ENCODE data around the gene UBAP1L.
"Not testable (repeated sequence)": the region's sequence is repeated elsewhere in the genome, so short reads cannot be mapped to it uniquely, and the experiment has no call there.

UBAP1L gene

DNA sequence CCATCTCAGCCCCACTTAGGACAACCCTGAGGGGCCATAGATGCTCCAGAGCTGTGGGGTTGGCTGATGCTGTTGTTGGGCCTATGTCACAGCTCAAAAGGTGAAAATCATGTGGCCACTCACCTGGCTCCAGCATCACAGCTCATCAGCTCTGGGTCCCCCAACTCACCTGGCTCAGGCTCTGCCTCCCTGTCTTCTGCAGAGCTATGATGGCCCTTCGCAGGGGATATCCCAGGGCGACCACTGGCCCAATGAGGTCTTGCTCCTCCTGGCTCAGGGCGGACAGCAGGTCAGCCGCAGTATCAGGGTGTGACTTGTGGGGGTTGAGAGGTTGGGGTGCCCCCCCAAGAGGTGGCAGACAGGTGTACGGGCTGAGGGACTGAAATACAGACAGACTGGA, 15.7 kb downstream of the UBAP1L start:
- no peak for DNase-seq

DNA sequence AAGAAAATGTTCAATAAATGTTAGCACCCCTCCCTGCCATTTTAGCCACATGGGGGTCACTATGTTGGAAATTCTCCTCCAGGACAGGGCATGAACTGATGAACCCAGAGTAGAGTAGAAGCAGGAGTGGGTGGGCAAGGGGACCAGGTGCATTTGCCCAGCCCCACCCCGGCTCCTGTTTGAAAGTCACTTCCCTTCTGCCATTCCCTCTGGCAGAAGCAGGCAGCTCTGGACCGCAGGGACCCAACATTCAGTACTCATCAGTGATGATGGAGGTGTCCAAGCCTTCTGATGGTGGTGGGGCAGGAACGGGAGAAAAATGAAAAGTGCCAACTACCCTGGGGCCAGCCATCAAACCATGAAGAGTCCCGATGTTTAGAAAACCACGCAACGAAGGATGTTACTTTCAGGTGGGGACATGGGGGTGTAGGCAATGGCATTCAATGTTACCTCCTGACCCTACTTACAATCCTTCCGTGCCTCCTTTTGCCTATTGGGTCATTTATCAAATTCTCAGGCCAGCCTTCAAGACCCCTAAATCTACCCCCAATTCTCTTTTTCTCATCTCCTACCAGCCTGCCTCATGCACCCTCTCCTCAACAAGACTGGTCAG, 17.2 kb downstream of the UBAP1L start:
- no peak for DNase-seq

DNA sequence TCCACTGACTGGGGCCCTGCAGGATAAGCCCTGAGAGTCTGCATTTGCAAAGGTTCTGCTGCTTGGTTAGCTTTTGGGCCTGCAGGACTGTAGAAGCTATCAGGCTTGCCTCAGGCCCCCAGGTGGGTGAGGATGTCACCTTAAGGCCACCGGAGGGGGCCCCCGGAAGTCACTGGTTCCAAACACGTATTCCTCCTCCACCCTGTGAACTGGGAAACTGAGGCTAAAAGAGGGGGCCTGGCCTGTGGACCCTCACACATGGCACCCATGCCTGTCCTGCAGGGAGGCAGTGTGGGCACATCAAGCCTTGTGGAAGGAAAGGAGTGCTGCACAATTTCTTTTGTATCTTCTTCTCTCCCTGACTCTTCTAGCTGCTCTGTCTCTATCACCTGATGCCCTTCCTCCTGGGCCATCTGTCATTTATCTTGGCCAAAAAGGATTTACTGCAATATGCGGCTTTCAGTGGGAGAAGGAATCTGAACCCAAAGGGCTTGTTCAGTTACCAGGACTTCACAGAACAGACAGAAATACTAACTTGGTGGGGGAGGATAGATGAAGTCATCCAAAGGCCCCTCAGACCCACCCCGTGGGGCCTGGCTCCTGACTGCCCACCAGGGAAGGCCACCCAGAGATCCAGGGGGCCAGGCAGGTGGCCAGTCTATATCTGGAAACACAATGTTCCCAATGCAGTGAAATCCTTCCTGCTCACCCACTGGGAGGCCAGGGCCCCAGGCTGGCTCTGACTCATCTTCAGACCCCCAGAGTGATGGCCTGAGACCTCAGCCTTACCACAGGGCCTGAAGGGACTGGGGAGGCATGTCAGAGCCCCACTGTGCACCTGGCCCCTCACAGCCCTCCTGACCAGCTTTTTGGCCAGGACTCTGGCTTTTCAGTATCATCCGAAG, 18.3 kb downstream of the UBAP1L start:
- no peak for DNase-seq

DNA sequence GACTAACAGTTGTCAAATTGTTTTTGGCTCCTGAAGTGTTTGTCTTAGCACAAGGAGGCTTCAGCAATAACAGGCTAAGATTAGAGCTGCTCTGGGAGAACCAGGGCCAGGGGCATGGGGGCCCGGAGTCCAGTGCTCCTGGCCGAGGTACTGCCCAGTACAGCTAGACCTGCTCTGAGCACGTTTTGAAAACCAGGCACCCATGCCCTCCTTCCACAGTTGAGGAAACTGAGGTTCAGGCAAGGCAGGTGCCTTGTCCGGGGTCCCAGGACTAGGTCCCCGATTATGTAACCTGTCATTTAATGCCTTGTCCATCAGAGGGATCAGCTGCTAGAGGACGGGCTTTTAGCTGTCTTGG, 19.3 kb downstream of the UBAP1L start:
- DNase-seq, result no peak

DNA sequence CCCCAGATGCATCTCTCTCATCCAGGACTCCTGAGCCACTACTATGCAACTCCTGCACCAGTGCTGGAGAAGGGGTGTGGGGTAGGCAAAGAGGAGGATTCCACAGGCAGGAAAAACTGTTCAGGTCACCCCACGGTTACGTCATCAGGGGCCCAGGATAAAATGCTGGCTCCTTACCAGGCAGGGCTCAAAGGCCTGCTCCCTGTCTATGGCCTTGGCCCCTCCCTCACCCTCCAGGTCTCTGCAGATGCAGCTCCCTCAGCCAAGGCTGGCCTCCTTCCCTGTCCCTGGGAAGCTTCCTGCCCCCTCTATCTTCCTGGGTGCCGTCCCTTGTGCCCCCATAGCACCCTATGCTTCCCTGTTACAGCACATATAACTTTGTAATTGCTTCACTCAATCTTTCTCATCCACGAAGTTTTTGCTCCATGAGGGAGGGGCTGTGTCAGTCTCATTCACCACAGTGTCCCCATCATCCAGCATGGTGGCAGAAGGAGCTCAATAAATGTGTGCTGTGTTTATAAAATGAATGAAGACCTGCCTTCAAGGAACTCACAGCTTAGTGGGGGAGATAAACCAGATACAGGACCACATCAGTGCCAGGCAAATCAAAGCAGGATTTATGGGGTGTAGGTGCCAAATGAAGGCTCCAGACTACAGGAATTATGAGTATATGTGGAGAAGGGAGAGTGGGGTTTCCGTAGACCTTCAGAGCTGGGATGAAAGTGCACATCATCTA, 19.8 kb downstream of the UBAP1L start:
- DNase-seq, result no peak

DNA sequence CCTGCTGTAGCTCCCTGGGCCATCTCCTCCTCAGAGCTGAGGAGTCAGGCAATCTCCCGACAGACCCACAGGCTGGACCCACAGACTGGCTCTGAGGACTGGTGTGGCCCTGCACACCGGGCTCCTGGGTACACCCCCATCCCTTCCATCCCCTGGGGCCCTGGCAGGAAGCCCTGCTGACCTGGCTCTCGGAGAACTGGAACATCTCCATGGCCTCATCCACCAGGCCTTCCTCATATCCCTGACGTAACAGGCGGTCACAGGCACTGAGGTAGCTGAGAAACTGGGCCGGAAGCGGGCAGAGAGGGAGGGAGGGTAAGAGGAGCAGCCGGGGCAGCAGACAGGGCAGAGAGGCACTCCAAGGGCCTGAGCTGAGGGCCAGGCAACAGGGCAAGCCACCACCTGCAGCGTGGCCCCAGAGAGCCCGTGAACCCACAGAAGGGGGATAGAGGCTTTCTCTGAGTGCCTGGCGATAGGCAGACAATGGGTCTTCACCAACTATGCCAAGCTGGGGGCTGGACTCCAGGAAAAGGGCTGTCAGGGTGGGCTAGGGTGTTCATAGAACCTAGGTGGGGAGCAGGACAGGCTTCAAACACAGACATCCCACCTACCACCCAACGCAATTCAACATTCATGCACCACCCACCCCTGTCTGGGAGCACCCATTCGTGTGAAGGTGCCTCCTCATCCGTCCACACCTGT, 20.6 kb downstream of the UBAP1L start:
- no peak for DNase-seq

DNA sequence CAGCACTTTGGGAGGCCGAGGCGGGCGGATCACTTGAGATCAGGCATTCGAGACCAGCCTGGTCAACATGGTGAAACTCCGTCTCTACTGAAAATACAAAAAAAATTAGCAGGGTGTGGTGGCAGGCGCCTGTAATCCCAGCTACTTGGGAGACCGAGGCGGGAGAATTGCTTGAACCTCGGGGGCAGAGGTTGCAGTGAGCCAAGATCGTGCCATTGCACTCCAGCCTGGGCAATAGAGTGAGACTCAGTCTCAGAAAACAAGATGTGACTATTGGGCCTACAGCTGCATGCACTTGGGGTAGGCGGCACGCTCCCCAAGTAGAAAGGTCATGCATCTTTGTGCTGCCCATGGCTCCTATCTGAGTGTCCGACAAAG, 21.2 kb downstream of the UBAP1L start:
- DNase-seq, result not testable (repeated sequence)

DNA sequence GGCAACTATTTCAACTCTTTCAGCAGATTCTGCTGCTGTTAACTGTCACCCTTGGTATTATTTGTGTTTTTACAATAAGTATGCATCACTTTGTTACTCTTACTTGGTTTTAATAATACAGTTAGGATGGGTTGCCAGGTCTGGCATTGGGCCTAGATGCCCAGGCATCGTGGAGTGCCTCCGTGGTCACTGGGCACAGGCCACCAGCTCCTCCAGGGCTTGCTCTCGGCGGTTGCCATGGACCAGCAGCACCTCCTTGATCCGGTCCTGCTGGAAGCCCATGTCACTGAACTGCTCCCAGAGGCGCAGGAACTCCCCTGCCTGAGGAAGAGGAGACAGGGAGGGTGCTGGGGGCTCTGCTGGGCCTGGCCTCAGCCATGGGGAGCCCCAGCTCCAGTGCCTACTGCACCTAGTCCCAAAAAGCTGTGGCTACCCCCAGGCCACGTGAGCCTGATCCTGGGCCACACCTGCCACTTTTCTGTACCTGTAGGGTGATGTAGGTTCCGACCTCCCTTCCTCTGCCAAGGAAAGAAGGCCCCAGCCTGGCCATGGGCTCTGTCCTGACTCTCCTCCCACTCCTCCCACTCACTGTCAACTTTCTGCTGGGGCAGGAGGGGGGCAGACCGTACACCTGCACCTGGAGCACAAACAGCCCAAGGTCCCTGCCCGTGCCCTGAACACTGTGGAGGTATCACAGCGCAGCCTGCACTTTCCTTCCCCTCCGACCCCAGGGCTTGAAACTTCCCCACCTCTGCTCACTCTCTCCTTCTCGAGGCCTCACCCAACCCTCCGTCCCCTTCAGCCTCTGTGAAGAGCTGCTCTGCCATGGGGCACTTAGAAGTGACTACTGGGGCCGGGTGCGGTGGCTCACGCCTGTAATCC, 21.8 kb downstream of the UBAP1L start:
- DNase-seq, result no peak

DNA sequence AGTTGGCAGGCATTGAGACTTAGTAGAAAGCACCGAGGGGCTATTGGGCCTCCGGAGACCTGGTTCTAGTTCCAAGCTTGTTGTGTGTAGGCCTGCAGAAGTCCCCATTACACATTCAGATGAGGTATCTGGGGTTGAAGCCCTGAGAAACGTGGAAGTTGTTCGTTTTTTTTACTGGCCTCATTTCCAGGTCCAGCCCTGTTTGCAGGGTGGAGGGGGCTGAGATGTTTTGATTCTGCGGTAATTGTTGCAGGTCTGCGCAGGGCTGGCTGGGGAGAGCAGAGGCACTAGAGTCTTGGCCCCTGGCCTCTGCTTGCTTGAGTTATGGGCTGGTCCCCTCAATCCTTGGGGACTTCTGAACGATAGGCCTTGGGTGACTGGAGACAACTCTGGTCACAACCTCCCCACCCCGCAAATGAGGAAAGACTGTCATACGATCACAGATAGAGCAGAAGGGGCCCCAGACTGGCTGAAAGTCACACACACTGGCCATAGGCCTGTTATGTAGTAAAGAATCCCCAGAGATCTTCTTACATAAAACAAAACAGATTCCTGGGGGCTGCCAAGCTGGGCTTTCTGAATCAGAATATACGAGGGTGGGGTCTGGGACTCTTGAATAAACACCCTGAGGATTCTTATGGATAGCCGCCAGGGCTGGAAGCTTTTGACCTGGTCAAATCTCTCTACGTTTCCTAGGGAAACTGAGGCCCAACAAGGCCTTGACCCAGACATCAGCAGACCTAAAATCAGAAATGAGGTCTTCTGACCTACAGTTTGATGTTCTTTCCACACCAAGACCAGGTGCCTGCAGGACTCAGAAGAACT, 22.8 kb downstream of the UBAP1L start:
- no peak for DNase-seq

DNA sequence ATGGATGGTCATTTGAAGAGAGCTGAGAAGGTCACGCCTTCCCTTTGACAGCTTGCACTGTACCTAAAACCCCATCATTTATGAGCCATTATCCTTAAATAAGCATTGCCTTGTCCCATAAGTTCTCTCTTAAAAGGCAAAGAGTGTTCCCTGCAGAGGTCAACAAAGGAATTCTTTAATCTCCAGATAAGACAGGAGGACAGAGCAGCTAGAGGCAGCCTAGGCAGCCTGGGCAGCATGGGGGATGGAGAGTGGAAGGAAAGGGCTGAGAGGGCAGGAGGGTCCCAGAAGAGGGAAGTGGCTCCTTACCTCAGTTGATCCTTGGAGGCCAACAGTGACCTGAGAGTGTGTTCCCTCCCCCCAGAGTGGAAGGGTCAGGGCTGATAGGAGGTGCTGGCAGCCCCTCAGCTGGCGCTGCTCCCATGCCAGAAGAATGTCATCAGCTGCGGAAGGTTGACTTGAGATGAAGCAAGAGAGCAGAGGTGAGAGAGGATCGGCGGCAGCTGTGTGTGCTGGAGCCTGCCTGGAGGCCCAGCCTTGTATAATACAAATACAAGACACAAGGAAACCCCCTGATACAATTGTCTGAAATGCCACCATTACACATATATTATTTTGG, 25.7 kb downstream of the UBAP1L start:
- DNase-seq, result no peak

DNA sequence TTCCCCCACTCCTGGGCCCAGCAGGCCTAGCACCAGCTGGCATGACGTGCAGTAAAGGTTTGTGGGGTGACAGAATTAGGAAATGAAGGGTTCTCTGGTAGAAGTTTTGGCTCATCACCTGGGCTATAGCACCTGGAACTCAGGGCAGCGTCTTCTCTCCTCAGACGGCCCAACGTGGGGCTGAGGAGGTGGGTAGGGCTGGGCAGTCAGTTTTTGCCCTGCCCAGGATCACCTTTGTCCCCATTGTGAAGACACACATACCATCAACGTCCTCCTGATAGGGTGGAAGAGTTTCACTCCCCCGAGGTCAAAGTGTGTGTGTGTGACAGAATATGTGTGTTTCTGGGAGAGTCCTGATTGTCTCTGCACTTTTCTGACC, 26.4 kb downstream of the UBAP1L start:
- DNase-seq, result no peak

DNA sequence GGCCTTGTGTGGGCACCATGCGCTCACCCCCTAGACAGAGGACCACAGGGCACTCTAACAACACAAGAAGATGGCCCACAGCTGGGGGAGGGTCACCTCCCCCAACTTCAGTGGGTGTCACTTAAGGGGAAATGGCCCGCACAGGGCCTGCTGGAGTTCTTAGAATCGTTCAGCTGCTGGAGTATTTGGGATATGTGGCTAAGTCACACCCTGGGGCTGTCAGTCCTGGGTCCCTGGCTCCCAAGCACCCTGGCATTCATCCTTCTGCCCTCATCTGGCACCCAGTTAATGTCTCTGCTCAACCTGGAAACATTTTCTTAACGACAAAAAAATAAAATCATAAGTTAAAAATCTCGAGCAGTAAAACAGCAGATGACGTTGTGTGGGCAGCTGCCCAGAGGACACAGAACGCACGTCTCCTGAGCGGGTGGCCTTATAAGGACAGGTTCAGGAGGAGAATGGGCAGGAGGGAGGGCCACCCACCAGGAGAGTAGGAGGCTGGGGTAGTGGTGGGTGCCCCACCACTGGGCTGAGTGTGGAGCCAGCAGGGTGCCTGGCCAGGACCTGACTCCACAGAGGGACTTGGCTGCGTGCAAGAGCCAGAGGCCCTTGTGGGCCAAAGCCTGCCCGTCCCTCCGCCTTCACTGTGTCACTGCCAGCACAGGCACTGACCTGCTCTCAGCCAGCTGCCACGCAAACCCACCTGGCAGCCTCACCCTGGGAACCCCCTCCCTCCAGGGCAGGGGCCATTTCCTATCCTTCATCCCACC, 26.9 kb downstream of the UBAP1L start:
- no peak for DNase-seq

DNA sequence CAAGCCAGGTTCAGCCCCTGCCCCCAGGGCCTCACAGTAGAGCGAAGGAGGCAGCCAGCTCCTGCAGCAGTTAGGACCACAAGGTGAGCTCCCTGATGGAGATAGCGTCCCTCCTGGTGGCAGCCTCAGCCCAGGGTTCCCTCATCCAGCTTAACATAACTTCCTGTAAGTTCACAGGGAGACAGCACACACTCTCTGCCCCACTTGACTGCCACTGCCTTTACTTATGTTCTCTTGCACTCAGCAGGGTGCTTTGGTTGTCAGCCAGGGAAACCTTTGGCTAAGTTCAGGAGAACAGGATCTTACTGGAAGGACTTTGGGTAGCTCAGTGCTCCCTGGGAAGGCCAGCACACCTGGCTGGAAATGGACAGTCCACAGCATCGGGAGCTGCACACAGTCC, 27.6 kb downstream of the UBAP1L start:
- DNase-seq, result no peak

DNA sequence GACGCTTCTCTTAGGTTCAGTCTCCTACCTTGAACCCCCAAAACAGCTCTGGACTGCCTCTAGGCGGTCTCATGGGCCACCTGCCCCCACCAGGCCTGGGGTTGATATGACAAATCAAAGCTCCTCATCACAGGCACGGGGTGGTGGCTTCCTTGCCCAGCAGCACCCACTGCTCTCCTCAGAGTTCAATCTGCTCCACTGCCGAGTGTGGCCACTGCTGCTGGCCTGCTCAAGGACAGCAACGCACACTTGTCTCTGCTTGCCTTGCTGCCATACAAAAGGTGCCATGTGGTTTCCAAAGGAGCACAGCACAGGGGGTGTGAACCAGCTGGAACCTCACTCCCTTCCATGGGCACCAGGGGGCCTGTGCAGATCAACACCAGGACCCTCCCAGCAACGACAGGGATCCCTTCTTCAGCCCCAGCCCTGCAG, 28.3 kb downstream of the UBAP1L start:
- no peak for DNase-seq

DNA sequence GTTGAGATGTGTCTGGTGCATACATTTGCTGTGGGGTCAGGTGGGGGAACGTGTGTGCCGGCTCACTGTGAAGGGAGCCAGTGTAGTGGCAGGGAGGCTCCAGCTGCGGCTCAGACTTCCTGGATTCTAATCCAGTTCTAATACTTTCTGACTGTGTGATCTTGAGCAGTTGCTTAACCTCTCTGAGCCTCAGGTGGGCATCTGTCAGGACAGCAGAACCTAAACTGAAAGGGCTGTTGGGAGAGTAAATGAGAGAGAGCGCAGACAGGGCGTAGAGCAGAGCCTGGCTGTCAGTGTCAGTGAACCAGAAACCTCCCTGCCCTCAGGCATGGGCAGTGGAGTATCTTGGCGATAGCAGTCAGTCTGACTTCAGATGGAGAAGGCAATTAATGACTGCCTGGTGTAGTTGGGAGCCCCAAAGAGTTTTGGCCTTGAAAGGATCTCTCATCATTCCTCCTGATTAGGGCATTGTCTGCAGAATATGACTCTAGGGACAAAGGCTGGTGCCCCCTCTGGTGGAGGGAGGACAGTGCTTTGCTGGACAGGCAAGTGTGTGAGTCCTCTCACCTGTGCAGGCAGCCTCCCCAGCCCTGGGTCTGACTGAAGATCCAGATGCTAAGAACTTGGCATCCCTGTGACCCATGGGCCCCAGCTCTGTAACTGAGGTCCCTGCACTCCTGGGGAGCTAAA, 28.9 kb downstream of the UBAP1L start:
- no peak for DNase-seq

DNA sequence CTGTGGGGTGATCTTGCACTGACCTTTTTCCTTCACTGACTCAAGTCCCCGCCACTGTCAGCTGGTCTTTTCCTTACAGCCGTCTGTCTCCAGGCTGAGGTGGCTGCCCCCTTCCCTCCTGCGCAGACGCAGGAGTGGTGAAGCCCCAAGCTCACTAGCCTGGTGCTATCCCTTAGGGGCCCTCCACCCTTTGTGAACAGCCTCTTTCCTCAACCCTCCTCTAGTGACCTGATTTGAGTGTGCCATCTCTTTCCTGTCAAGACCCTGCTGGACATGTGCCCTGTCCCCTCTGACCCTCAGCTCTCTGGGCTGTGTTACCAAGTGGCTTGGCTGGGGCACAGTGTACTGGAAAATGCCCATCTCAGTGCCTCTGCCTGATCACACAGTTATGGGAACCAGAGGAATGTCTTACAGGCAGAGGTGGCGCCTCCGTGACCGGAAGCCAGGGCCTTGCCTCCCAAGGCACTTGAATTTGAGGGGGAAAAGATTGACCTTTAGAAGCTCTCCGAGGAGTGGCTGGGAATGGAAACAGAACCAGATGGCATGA, 29.7 kb downstream of the UBAP1L start:
- DNase-seq, result no peak

DNA sequence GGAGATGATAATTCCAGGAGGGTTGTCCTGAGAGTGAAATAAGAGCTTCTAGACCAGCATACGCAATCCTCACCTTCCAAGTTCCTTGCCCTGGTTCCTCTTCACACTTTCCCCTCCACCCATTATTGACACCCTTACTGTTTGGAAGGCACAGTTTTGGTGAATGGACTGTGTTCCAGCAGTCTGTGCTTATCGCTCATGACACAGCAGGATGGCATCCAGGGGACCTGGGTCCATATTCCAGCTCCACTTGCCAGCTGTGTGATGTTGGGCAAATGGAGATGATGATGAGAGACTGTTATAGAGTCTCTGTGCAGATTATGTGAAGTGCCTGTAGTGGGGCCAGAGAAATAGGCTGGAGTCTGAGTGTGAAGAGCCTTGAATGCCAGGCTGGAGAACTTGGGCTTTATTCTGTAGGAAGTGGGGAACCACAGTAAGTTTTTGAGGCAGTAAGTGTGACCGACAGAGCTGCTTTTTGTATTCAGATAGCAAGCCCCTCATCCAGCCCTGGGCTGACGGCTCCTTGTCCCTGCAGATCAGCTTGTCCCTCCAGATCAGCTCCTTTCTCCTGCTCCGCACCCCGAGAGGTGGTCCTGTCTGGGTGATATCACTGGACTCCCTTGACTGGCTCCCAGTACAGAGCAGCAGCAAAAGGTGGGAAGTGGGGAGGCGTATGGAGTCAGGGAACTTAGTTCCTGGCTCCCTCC, 30.3 kb downstream of the UBAP1L start:
- no peak for DNase-seq

DNA sequence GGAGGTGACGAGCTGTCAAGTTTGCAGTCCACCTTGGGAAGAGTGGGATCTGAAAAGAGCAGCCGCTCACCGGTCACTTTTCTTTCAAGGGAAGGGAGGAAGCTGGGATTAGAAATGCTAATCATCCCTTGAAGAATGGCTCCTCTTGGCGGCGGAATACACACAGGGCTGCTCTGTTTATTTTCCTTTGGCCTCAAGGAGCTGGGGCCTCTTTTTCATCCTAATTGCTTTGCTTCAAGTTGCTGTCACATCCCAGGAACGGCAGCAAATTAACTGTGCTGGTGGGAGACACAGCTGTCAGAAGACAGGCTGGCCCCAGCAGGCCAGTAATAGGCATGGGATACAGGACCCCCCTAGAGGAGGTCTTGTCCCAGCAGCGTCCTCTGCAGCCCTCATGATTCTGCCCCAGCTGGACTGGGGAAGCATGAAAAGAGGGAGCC, 31.7 kb downstream of the UBAP1L start:
- DNase-seq, result no peak
